Left colon (tissue), 2 donors: Measurements from ENCODE around the gene FOXB2. TPM values are rescaled to one million over a fixed set of nuclear protein-coding genes. Genes with fewer than 3 reads are reported as not detected.
"Not testable (repeated sequence)": the region's sequence is repeated elsewhere in the genome, so short reads cannot be mapped to it uniquely, and the experiment has no call there.

ENCODE experiments used
- ATAC-seq: fragments of 200-7000 bp; cut with Tn5 transposase; one replicate; pipeline ENCODE4 v1.9.1; 2020; ENCODE audit warnings: mild to moderate bottlenecking, moderate library complexity
- DNase-seq, 2 donors: peaks; one replicate each; pipeline ENCODE4 v3.0.0-alpha.2; 2020
- intact Hi-C, 2 donors: fragments of 100-400 bp; cut with DNase I in 1 of 2; cut with micrococcal nuclease in 1 of 2; formaldehyde crosslinking; loops; one replicate each; pipeline versions ENCODE4 v1.11.2 to v1.14.0; 2022; cut with DNase I, micrococcal nuclease
- long read RNA-seq: library from polyadenylated mRNA; unstranded; transcript quantifications from one replicate; pipeline ENCODE4 v2.0.0, GENCODE V29; 2021
- total RNA-seq, 2 donors: library from RNA; stranded (reverse); fragmentation: NEBNext Ultra II Directional; extraction: Animal tissue kit (Norgen Biotek cat#: 25700); gene quantifications; one replicate each; pipeline ENCODE4 v1.2.1, GENCODE V29; 2021
- donor health status: DM: no; HTN: no; CAD: no.
- donor health status: DM: yes; HTN: yes; CAD: no.

FOXB2 gene
- not detected for total RNA-seq
- long read RNA-seq: 0 reads

GRCh38 chr9:77019236-77019925 is at the start of gene FOXB2:
Gene FOXB2, plus strand, starts transcription at chr9:77019655. Its CDS starts 0 bp downstream, at chr9:77019655.
- DNase-seq: no peak
- intact Hi-C loops: no loop called here
- ATAC-seq: no peak

- intact Hi-C loops: no loop called here
- ATAC-seq (no peak), DNase-seq (no peak)
These were observed 49.7 kb upstream of the FOXB2 start for GRCh38 chr9:76969716-76970115.

DNA sequence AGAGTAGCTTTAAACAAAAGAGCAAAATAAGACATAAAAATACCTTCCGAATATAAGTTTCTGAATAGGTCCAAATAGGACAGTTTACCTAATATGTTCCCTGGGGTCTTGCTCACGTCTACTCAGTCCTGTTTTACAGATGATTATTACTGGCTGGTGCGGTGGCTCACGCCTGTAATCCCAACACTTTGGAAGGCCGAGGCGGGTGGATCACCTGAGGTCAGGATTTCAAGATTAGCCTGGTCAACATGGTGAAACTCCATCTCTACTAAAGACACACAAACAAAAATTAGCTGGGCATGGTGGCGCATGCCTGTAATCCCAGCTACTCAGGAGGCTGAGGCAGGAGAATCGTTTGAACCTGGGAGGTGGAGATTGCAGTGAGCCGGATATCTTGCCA is 40.6 kb upstream of the FOXB2 start:
- DNase-seq, intact Hi-C loops, ATAC-seq: not testable (repeated sequence)

DNA sequence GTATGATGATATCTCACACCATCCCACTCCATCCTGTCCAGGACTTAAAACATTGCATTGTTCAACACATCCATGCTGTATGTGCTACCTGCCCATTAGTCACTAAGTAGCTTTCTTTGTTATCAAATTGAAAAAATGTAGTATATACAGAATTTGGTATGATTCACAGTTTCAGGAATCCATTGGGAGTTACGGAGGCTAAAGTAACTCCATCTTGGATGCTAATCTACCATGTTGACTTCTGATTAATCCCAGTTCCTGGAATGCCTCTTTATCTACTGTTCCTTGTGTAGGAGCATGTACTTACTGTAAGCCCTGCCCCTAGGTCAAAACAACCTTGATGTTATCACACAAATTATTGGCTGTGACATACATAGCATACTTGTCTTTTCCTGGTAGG is 38.9 kb upstream of the FOXB2 start:
- ATAC-seq (no peak), DNase-seq (no peak)
- intact Hi-C loops: no loop called here

- intact Hi-C loops: no loop called here
- DNase-seq (no peak), ATAC-seq (no peak)
These were observed 35.0 kb upstream of the FOXB2 start for GRCh38 chr9:76984486-76984885.

- ATAC-seq (no peak), DNase-seq (no peak)
- intact Hi-C loops: loop anchor here in 1 of 2 donors (5.0 kb wide), 1 partner anchor 173 kb away; no protein-coding TSS in a partner anchor
These were observed 33.9 kb upstream of the FOXB2 start for GRCh38 chr9:76985581-76985980.

DNA sequence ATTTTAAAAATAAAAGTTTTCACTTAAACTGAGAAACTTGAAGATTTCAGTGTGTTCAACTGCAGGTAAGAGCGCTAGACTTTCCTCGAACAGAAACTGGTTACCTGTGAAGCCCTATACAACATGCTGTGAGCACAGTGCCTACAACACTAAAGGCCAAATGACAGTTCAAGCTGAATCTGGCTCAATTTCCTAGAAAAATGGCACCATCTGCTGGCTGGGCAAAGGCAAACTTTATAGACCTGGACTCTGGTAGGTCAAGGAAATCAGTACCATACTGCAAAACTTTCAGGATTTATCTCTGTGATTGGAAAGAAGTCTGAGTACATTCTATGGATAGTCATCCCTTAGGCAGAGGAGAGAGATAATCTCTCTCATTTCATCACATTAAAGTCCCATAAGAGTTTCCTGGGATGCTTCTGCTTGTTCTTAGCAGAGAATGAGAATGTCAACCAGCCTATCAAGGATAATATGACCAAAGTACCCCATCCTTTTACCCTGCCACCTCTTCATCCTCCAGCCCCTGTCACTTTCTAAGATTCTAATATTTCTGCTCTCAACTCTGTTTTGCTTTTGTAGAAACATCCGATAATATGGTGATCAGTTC is 31.8 kb upstream of the FOXB2 start:
- intact Hi-C loops: loop anchor here in 1 of 2 donors (5.0 kb wide), 1 partner anchor 175 kb away; no protein-coding TSS in a partner anchor
- peak; percentile 98 for ATAC-seq
- DNase-seq: peak; percentile 41 to 42

DNA sequence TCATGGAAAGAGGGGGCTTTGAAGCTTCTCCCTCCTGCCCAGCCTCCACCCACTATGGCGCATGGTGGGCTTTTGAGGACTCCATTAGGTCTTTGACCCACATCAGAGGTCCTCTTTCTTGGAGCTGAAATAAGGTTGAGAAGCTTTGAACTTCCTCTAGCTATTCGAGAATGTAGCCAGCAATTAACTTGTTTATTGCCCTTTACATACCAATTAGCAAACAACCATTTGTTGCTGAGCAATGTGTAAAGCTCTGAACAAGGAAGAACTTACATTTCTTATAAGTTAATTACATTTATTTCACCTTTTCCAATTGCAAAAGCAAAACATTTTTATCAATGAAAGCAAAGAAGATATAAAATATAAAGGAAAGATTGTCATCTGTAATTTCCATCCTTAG is 30.5 kb upstream of the FOXB2 start:
- peak; percentile 72 for ATAC-seq
- intact Hi-C loops: loop anchor here in 1 of 2 donors (5.0 kb wide), 1 partner anchor 177 kb away; no protein-coding TSS in a partner anchor

GRCh38 chr9:76989501-76989900 is 30.0 kb upstream of the FOXB2 start:
- intact Hi-C loops: loop anchor here in 1 of 2 donors (5.0 kb wide), 1 partner anchor 177 kb away; no protein-coding TSS in a partner anchor
- no peak for ATAC-seq
- no peak for DNase-seq

More for the DNA sequence above, 30.5 kb upstream of the FOXB2 start:
- no peak for DNase-seq

DNA sequence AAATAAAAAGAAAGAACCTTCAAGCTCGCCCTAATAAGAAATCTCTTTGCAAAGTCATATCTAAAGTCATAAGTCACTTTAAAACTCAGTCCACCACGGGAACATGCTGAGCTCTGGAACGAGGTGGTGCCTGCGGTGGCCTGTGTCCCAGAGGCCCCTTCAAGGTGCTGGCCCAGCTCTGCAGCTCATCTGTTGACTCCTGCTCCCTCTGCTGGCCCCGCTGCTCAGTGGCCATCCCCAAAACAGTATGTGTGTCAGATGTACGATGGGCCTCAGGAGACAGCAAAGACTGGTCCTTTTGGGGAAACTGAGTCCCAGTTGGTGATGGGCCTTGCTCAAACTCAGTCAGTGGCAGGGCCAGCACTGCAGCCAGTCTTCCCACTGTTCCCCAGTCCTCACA is 22.8 kb upstream of the FOXB2 start:
- intact Hi-C loops: no loop called here
- peak; percentile 41 for DNase-seq
- peak; percentile 59 for ATAC-seq

GRCh38 chr9:76999261-76999660 is 20.2 kb upstream of the FOXB2 start:
- DNase-seq (no peak), ATAC-seq (no peak)
- intact Hi-C loops: no loop called here

GRCh38 chr9:77000330-77000729 is 19.1 kb upstream of the FOXB2 start:
- ATAC-seq (no peak), DNase-seq (no peak)
- intact Hi-C loops: no loop called here

GRCh38 chr9:77003366-77003765 is 16.1 kb upstream of the FOXB2 start:
- intact Hi-C loops: no loop called here
- DNase-seq: no peak
- no peak for ATAC-seq

GRCh38 chr9:77005216-77005615 is 14.2 kb upstream of the FOXB2 start:
- ATAC-seq: no peak
- DNase-seq: no peak
- intact Hi-C loops: no loop called here

DNA sequence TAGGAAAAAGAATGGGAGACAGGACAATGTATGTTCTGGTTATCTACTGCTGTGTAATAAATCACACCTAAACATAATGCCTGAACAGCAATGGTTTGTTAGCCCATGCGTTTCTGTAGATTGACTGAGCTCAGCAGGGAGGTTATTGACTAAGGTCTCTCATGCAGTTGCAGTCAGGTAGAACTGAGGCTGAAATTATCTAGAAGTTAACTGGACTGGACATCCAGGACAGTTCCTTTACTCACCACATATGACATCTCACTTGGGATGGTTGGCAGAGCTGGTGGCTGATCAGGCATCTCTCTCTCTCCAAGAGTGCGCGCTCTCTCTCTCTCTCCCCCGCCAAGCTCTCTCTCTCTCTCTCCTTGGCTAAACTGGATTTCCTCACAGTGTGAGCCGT is 8.9 kb upstream of the FOXB2 start:
- DNase-seq (no peak), ATAC-seq (peak; percentile 32)
- intact Hi-C loops: no loop called here

GRCh38 chr9:77011973-77012821 is 7.3 kb upstream of the FOXB2 start:
- peak; percentile 34 to 76 for DNase-seq
- peak; percentile 70 for ATAC-seq
- intact Hi-C loops: no loop called here

DNA sequence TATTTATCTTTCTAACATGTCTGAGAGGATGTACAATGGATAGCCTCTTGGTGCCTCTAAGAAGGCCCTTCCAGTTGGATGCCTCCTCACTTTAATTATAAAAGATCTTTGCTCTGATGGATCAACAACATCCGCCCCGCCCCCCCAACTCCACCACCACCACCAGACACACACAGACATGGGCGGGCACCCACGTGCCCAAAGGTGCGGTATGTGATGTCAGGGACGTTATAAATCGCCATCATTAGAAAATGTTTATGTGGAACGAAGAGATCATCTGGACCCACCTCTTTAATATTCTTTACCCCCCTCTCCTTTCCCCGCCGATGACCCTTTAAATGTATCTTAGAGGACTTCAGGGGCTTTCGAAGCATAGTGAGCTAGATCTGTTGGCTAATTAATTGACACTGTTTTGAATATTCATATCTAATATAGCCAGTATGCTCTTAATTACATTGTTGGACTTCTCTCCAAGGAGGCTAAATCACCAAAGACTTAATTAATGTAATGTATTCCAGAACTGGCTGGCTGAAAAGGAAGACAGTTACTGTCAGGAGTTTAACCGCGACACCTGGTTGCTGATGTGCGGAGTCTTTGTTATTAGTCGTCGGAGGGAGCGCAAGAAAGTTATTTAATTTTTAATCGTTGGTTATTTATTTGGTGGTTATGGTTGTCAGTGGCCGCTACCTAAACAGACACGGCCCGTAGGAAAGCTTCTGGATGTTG is 6.1 kb upstream of the FOXB2 start:
- intact Hi-C loops: no loop called here
- DNase-seq: no peak
- no peak for ATAC-seq

- ATAC-seq (no peak), DNase-seq (no peak)
- intact Hi-C loops: no loop called here
These were observed 5.4 kb upstream of the FOXB2 start for GRCh38 chr9:77013932-77014596.
